NB4 (cell line): ENCODE measurements around the gene DUOX1.

Experiments used
- CTCF ChIP-seq: IDR thresholded peaks from one replicate; pipeline ENCODE4 v1.5.1; 2012; ENCODE audit warnings: low read depth, low read length
- MAX ChIP-seq: IDR thresholded peaks from 2 replicates; pipeline ENCODE4 v1.6.1; 2011; ENCODE audit warnings: low read depth, low read length
- MYC ChIP-seq: IDR thresholded peaks from 2 replicates; pipeline ENCODE4 v1.6.1; 2011; ENCODE audit warnings: low read depth, low read length
- POLR2A ChIP-seq: IDR thresholded peaks from 2 replicates; pipeline ENCODE4 v1.6.1; 2011; ENCODE audit warnings: mild to moderate bottlenecking; ENCODE audit not compliant: insufficient read length; ENCODE audit errors: extremely low read depth

DNA sequence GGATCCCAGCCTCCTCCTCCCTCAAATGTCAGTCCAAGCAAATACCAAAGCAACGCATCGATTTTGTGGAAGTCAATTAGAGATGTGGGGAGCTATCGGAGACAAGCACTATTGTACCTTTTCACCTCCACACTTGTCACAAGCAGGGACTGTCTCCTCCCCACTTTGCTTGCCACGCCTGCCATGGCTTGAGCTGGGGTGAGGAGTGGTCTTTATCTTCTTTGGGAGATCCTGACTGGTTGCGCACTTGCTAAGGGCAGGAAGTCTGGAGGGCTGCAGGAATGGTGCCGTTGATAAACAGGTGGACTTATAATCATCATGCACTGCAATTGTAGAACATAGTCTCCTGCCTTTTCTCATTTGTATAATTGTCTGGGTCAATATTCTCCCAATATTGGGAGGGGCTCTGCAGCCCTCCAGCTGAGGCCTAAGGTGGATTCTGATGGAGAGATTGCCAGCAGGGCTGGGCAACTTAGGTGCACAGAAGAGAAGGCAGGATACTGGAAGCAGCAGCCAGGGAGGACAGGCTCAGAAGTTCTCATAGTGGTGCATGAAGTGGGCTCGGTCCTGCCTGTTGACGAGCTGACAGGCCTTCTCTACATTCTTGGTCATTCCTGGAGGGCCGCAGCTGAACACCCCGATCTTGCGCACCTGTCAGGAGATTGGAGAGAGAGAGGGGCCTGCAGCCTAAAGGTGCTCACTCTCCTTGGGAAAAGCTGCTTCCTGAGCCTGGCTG is 36.0 kb upstream of the DUOX1 start:
- TF ChIP-seq CTCF (no peak), MAX (no peak), MYC (no peak), POLR2A (no peak)
